ENCODE measurements around the gene ALDH1L1.

- TF ChIP-seq, protein P1, sequence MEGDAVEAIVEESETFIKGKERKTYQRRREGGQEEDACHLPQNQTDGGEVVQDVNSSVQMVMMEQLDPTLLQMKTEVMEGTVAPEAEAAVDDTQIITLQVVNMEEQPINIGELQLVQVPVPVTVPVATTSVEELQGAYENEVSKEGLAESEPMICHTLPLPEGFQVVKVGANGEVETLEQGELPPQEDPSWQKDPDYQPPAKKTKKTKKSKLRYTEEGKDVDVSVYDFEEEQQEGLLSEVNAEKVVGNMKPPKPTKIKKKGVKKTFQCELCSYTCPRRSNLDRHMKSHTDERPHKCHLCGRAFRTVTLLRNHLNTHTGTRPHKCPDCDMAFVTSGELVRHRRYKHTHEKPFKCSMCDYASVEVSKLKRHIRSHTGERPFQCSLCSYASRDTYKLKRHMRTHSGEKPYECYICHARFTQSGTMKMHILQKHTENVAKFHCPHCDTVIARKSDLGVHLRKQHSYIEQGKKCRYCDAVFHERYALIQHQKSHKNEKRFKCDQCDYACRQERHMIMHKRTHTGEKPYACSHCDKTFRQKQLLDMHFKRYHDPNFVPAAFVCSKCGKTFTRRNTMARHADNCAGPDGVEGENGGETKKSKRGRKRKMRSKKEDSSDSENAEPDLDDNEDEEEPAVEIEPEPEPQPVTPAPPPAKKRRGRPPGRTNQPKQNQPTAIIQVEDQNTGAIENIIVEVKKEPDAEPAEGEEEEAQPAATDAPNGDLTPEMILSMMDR (IDR thresholded peaks at IDR 0.05) = no peak
- TF ChIP-seq POLR2A (IDR thresholded peaks at IDR 0.05) = no peak
Observed at GRCh38 chr3:126102011-126102410, 78.4 kb downstream of the ALDH1L1 start.
